HG02678 (cell line): ENCODE measurements around the gene C2CD2.
"Not testable (repeated sequence)": the region's sequence is repeated elsewhere in the genome, so short reads cannot be mapped to it uniquely, and the experiment has no call there.

Source experiments
- ATAC-seq: cut with Tn5 transposase; IDR thresholded peaks from one replicate; pipeline ENCODE4 v1.9.1; 2021; ENCODE audit warnings: mild to moderate bottlenecking, moderate library complexity; ENCODE audit not compliant: unreplicated experiment

Gene C2CD2

GRCh38 chr21:41953831-41954653 is at the start of gene C2CD2:
Gene C2CD2 (minus strand): TSS chr21:41954018. CDS start chr21:41953648, 370 bp downstream.
- ATAC-seq, result peak; percentile 62

- no peak for ATAC-seq
Measured at GRCh38 chr21:42003051-42003461, 49.2 kb upstream of the C2CD2 start.

- ATAC-seq, result peak; percentile 77
Measured at GRCh38 chr21:42002421-42002958, 48.7 kb upstream of the C2CD2 start.

GRCh38 chr21:42001781-42002180 is 48.0 kb upstream of the C2CD2 start:
- no peak for ATAC-seq

- no peak for ATAC-seq
Measured at GRCh38 chr21:42000908-42001307, 47.1 kb upstream of the C2CD2 start.

- ATAC-seq, result no peak
Measured at GRCh38 chr21:41997657-41998056, 43.8 kb upstream of the C2CD2 start.

GRCh38 chr21:41995577-41995976 is 41.8 kb upstream of the C2CD2 start:
- ATAC-seq, result no peak

- ATAC-seq, result not testable (repeated sequence)
Measured at GRCh38 chr21:41994613-41995012, 40.8 kb upstream of the C2CD2 start.

- ATAC-seq, result no peak
Measured at GRCh38 chr21:41993744-41994143, 39.9 kb upstream of the C2CD2 start.

GRCh38 chr21:41992576-41992975 is 38.8 kb upstream of the C2CD2 start:
- ATAC-seq, result no peak

- ATAC-seq, result no peak
Measured at GRCh38 chr21:41991659-41992058, 37.8 kb upstream of the C2CD2 start.

- ATAC-seq, result no peak
Measured at GRCh38 chr21:41989698-41990097, 35.9 kb upstream of the C2CD2 start.

GRCh38 chr21:41987310-41987709 is 33.5 kb upstream of the C2CD2 start:
- no peak for ATAC-seq

- ATAC-seq, result no peak
Measured at GRCh38 chr21:41985662-41986416, 32.0 kb upstream of the C2CD2 start.

GRCh38 chr21:41983229-41983628 is 29.4 kb upstream of the C2CD2 start:
- no peak for ATAC-seq

- no peak for ATAC-seq
Measured at GRCh38 chr21:41980561-41980960, 26.7 kb upstream of the C2CD2 start.

GRCh38 chr21:41979751-41980369 is 26.0 kb upstream of the C2CD2 start:
- ATAC-seq, result no peak

- ATAC-seq, result no peak
Measured at GRCh38 chr21:41979335-41979734, 25.5 kb upstream of the C2CD2 start.

GRCh38 chr21:41977034-41977950 is 23.5 kb upstream of the C2CD2 start:
- no peak for ATAC-seq

GRCh38 chr21:41976611-41977010 is 22.8 kb upstream of the C2CD2 start:
- no peak for ATAC-seq
